ENCODE results near the gene PRMT1.

GRCh38 chr19:49637821-49638738 lies 39.0 kb upstream of the PRMT1 start:
- TF ChIP-seq, protein P1, sequence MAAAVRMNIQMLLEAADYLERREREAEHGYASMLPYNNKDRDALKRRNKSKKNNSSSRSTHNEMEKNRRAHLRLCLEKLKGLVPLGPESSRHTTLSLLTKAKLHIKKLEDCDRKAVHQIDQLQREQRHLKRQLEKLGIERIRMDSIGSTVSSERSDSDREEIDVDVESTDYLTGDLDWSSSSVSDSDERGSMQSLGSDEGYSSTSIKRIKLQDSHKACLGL (CRISPR knock-in tag; IDR thresholded peaks at IDR 0.05; ENCODE audit: borderline replicate concordance, poor library complexity, severe bottlenecking), result no peak
- no peak for TF ChIP-seq HMGXB4 (CRISPR knock-in tag; IDR thresholded peaks at IDR 0.05)
- TF ChIP-seq KLF1 (tag; IDR thresholded peaks at IDR 0.05), result no peak
- TF ChIP-seq TAF1 (IDR thresholded peaks at IDR 0.05; ENCODE audit: control insufficient read depth, extremely low read depth, insufficient read depth, low read length, severe bottlenecking), result no peak
- TF ChIP-seq SP2 (IDR thresholded peaks at IDR 0.05; ENCODE audit: extremely low read depth, low read depth, low read length, poor library complexity, severe bottlenecking), result no peak
- no peak for TF ChIP-seq NCOA2 (IDR thresholded peaks at IDR 0.05; ENCODE audit: partially characterized antibody in 2 of 2)
